ENCODE results near the gene ANK3.

The ANK3 gene

GRCh38 chr10:60314069-60314940 is 75.4 kb downstream of the ANK3 start:
- H3K27me3 Mint-ChIP-seq = no peaks in the 10 kb centered on the region
- H3K9me3 Mint-ChIP-seq = no peaks in the 10 kb centered on the region
- no peak overlapping the region for H3K27ac Mint-ChIP-seq
- DNase-seq = no peak
- no peak for ATAC-seq (replicated peaks)
- H3K36me3 Mint-ChIP-seq (ENCODE audit: insufficient read depth) = no peaks in the 10 kb centered on the region
- H3K4me3 Mint-ChIP-seq = no peak overlapping the region
- peaks cover 3 to 15% of the 10 kb centered on the region in 2 donors for H3K4me1 Mint-ChIP-seq (ENCODE audit: low read depth in 2 of 2)

- no peaks in the 10 kb centered on the region for H3K36me3 Mint-ChIP-seq (ENCODE audit: insufficient read depth)
- DNase-seq (no peak), ATAC-seq (replicated peaks) (no peak)
- H3K9me3 Mint-ChIP-seq = no peaks in the 10 kb centered on the region
- H3K27ac Mint-ChIP-seq = no peak overlapping the region
- H3K27me3 Mint-ChIP-seq = no peaks in the 10 kb centered on the region
- peaks cover 3 to 15% of the 10 kb centered on the region in 2 donors for H3K4me1 Mint-ChIP-seq (ENCODE audit: low read depth in 2 of 2)
- no peak overlapping the region for H3K4me3 Mint-ChIP-seq
These were observed 76.1 kb downstream of the ANK3 start for GRCh38 chr10:60313589-60313952.

GRCh38 chr10:60312818-60313588 is 76.7 kb downstream of the ANK3 start:
- Mint-ChIP-seq H3K27ac (no peak overlapping the region), H3K36me3 (ENCODE audit: insufficient read depth) (no peaks in the 10 kb centered on the region), H3K27me3 (no peaks in the 10 kb centered on the region), H3K4me3 (no peak overlapping the region), H3K4me1 (ENCODE audit: low read depth in 2 of 2) (peaks cover 3 to 15% of the 10 kb centered on the region in 2 donors), H3K9me3 (no peaks in the 10 kb centered on the region)
- DNase-seq = no peak
- no peak for ATAC-seq (replicated peaks)

- no peaks in the 10 kb centered on the region for H3K36me3 Mint-ChIP-seq (ENCODE audit: insufficient read depth)
- no peak for DNase-seq
- no peak overlapping the region for H3K4me3 Mint-ChIP-seq
- peaks cover 3 to 15% of the 10 kb centered on the region in 2 donors for H3K4me1 Mint-ChIP-seq (ENCODE audit: low read depth in 2 of 2)
- H3K9me3 Mint-ChIP-seq = no peaks in the 10 kb centered on the region
- no peak for ATAC-seq (replicated peaks)
- H3K27me3 Mint-ChIP-seq = no peaks in the 10 kb centered on the region
- no peak overlapping the region for H3K27ac Mint-ChIP-seq
These were observed 77.9 kb downstream of the ANK3 start for GRCh38 chr10:60311821-60312220.

- ATAC-seq (replicated peaks) (no peak), DNase-seq (no peak)
- no peaks in the 10 kb centered on the region for H3K9me3 Mint-ChIP-seq
- H3K27me3 Mint-ChIP-seq = no peaks in the 10 kb centered on the region
- H3K36me3 Mint-ChIP-seq (ENCODE audit: insufficient read depth) = no peaks in the 10 kb centered on the region
- H3K4me3 Mint-ChIP-seq = no peak overlapping the region
- H3K27ac Mint-ChIP-seq = no peak overlapping the region
- peaks cover 3 to 13% of the 10 kb centered on the region in 2 donors for H3K4me1 Mint-ChIP-seq (ENCODE audit: low read depth in 2 of 2)
These were observed 78.9 kb downstream of the ANK3 start for GRCh38 chr10:60310740-60311139.

- Mint-ChIP-seq H3K9me3 (no peaks in the 10 kb centered on the region), H3K4me3 (no peak overlapping the region), H3K27ac (no peak overlapping the region), H3K36me3 (ENCODE audit: insufficient read depth) (no peaks in the 10 kb centered on the region), H3K4me1 (ENCODE audit: low read depth in 2 of 2) (peaks cover 3 to 7% of the 10 kb centered on the region in 2 donors), H3K27me3 (no peaks in the 10 kb centered on the region)
- DNase-seq (no peak), ATAC-seq (replicated peaks) (no peak)
These were observed 79.8 kb downstream of the ANK3 start for GRCh38 chr10:60309891-60310290.

- H3K27me3 Mint-ChIP-seq = no peaks in the 10 kb centered on the region
- ATAC-seq (replicated peaks) (no peak), DNase-seq (no peak)
- no peaks in the 10 kb centered on the region for H3K9me3 Mint-ChIP-seq
- H3K27ac Mint-ChIP-seq = no peak overlapping the region
- no peaks in the 10 kb centered on the region for H3K36me3 Mint-ChIP-seq (ENCODE audit: insufficient read depth)
- peaks cover 1 to 2% of the 10 kb centered on the region in 2 donors for H3K4me1 Mint-ChIP-seq (ENCODE audit: low read depth in 2 of 2)
- H3K4me3 Mint-ChIP-seq = no peak overlapping the region
These were observed 80.3 kb downstream of the ANK3 start for GRCh38 chr10:60309371-60309770.

GRCh38 chr10:60305380-60305892 is 84.2 kb downstream of the ANK3 start:
- ATAC-seq (replicated peaks) = no peak
- H3K36me3 Mint-ChIP-seq (ENCODE audit: insufficient read depth) = no peaks in the 10 kb centered on the region
- H3K27me3 Mint-ChIP-seq = no peaks in the 10 kb centered on the region
- peaks cover 1 to 4% of the 10 kb centered on the region in 2 donors for H3K4me1 Mint-ChIP-seq (ENCODE audit: low read depth in 2 of 2)
- H3K9me3 Mint-ChIP-seq = no peaks in the 10 kb centered on the region
- DNase-seq = no peak
- no peak overlapping the region for H3K27ac Mint-ChIP-seq
- H3K4me3 Mint-ChIP-seq = no peak overlapping the region

GRCh38 chr10:60304829-60305379 is 84.8 kb downstream of the ANK3 start:
- Mint-ChIP-seq H3K4me1 (ENCODE audit: low read depth in 2 of 2) (peaks cover 1 to 4% of the 10 kb centered on the region in 2 donors), H3K4me3 (no peak overlapping the region), H3K36me3 (ENCODE audit: insufficient read depth) (no peaks in the 10 kb centered on the region), H3K9me3 (no peaks in the 10 kb centered on the region), H3K27ac (no peak overlapping the region), H3K27me3 (no peaks in the 10 kb centered on the region)
- DNase-seq (no peak), ATAC-seq (replicated peaks) (no peak)

- H3K27ac Mint-ChIP-seq = no peak overlapping the region
- H3K4me3 Mint-ChIP-seq = no peak overlapping the region
- no peaks in the 10 kb centered on the region for H3K27me3 Mint-ChIP-seq
- no peaks in the 10 kb centered on the region for H3K9me3 Mint-ChIP-seq
- peaks cover 1 to 4% of the 10 kb centered on the region in 2 donors for H3K4me1 Mint-ChIP-seq (ENCODE audit: low read depth in 2 of 2)
- ATAC-seq (replicated peaks) (no peak), DNase-seq (no peak)
- H3K36me3 Mint-ChIP-seq (ENCODE audit: insufficient read depth) = no peaks in the 10 kb centered on the region
These were observed 85.9 kb downstream of the ANK3 start for GRCh38 chr10:60303778-60304177.

- Mint-ChIP-seq H3K27ac (no peak overlapping the region), H3K9me3 (no peaks in the 10 kb centered on the region), H3K4me3 (no peak overlapping the region), H3K4me1 (ENCODE audit: low read depth in 2 of 2) (peaks cover 1 to 4% of the 10 kb centered on the region in 2 donors), H3K27me3 (no peaks in the 10 kb centered on the region), H3K36me3 (ENCODE audit: insufficient read depth) (no peaks in the 10 kb centered on the region)
- no peak for ATAC-seq (replicated peaks)
- no peak for DNase-seq
These were observed 89.5 kb downstream of the ANK3 start for GRCh38 chr10:60299961-60300883.

- H3K4me3 Mint-ChIP-seq = no peak overlapping the region
- H3K27me3 Mint-ChIP-seq = no peaks in the 10 kb centered on the region
- no peak for DNase-seq
- no peaks in the 10 kb centered on the region for H3K36me3 Mint-ChIP-seq (ENCODE audit: insufficient read depth)
- no peak for ATAC-seq (replicated peaks)
- H3K27ac Mint-ChIP-seq = no peak overlapping the region
- H3K9me3 Mint-ChIP-seq = no peaks in the 10 kb centered on the region
- peaks cover 1 to 4% of the 10 kb centered on the region in 2 donors for H3K4me1 Mint-ChIP-seq (ENCODE audit: low read depth in 2 of 2)
These were observed 90.3 kb downstream of the ANK3 start for GRCh38 chr10:60299390-60299778.

Data from effector memory CD8-positive, alpha-beta T cell (primary cell).